ENCODE results near the gene PCDH1.

Gene PCDH1

GRCh38 chr5:141872496-141873356 lies 5.5 kb downstream of the PCDH1 start:
- no peak for DNase-seq

- no peak for DNase-seq
Observed at GRCh38 chr5:141871870-141872269, 6.3 kb downstream of the PCDH1 start.

GRCh38 chr5:141870871-141871270 lies 7.3 kb downstream of the PCDH1 start:
- no peak for DNase-seq

- no peak for DNase-seq
Observed at GRCh38 chr5:141870228-141870627, 8.0 kb downstream of the PCDH1 start.

GRCh38 chr5:141869514-141869913 lies 8.7 kb downstream of the PCDH1 start:
- DNase-seq: no peak

GRCh38 chr5:141869040-141869439 lies 9.2 kb downstream of the PCDH1 start:
- DNase-seq: no peak

GRCh38 chr5:141868541-141868940 lies 9.7 kb downstream of the PCDH1 start:
- no peak for DNase-seq

GRCh38 chr5:141867651-141868050 lies 10.6 kb downstream of the PCDH1 start:
- no peak for DNase-seq

- no peak for DNase-seq
Observed at GRCh38 chr5:141867139-141867538, 11.1 kb downstream of the PCDH1 start.

- DNase-seq: no peak
Observed at GRCh38 chr5:141866096-141866495, 12.1 kb downstream of the PCDH1 start.

GRCh38 chr5:141865406-141865805 lies 12.8 kb downstream of the PCDH1 start:
- no peak for DNase-seq

- no peak for DNase-seq
Observed at GRCh38 chr5:141864371-141865370, 13.5 kb downstream of the PCDH1 start.

GRCh38 chr5:141863569-141864178 lies 14.5 kb downstream of the PCDH1 start:
- no peak for DNase-seq

- DNase-seq: no peak
Observed at GRCh38 chr5:141862936-141863543, 15.2 kb downstream of the PCDH1 start.

GRCh38 chr5:141861194-141861593 lies 17.0 kb downstream of the PCDH1 start:
- peak; percentile 31 for DNase-seq

GRCh38 chr5:141858079-141858765 lies 20.0 kb downstream of the PCDH1 start:
- DNase-seq: no peak

- no peak for DNase-seq
Observed at GRCh38 chr5:141857226-141857625, 21.0 kb downstream of the PCDH1 start.

GRCh38 chr5:141856037-141856790 lies 22.0 kb downstream of the PCDH1 start:
- DNase-seq: no peak

GRCh38 chr5:141855265-141856036 lies 22.8 kb downstream of the PCDH1 start:
- DNase-seq: no peak

- no peak for DNase-seq
Observed at GRCh38 chr5:141853895-141854626, 24.1 kb downstream of the PCDH1 start.
